Activated T-helper 1 cell treated with anti-CD3 and anti-CD28 coated beads, Interleukin-12 subunit alpha, Interleukin-12 subunit beta, Interleukin-2, Interleukin-4 antibody, amounts not matched to agents 30 ng/mL and 10 ng/mL and 1 ng/mL, durations not matched to agents 14 hours and 24 hours and 36 hours (primary cell): ENCODE data around the gene B4GALT1. TPM values are rescaled to one million over a fixed set of nuclear protein-coding genes. Genes with fewer than 3 reads are reported as not detected.
"Not testable (repeated sequence)": the region's sequence is repeated elsewhere in the genome, so short reads cannot be mapped to it uniquely, and the experiment has no call there.

ENCODE experiments used
- DNase-seq: peaks from one replicate; pipeline ENCODE4 v3.0.0; 2021; ENCODE audit warnings: low spot score
- H3K27ac Mint-ChIP-seq: one replicate; pipeline ENCODE4 v1.8.0; 2021; ENCODE audit warnings: mild to moderate bottlenecking, mixed read lengths
- H3K27me3 Mint-ChIP-seq: one replicate; pipeline ENCODE4 v1.8.0; 2022; ENCODE audit warnings: mild to moderate bottlenecking, moderate library complexity, mixed read lengths; ENCODE audit not compliant: insufficient read depth
- H3K36me3 Mint-ChIP-seq: one replicate; pipeline ENCODE4 v1.8.0; 2021; ENCODE audit warnings: low read depth, mixed read lengths
- H3K4me1 Mint-ChIP-seq: one replicate; pipeline ENCODE4 v1.8.0; 2021; ENCODE audit warnings: low read depth, mixed read lengths
- H3K4me3 Mint-ChIP-seq: one replicate; pipeline ENCODE4 v1.8.0; 2021; ENCODE audit warnings: mild to moderate bottlenecking, moderate library complexity, mixed read lengths
- H3K9me3 Mint-ChIP-seq: one replicate; pipeline ENCODE4 v1.8.0; 2021; ENCODE audit warnings: mixed read lengths
- intact Hi-C: fragments of 100-400 bp; cut with micrococcal nuclease; formaldehyde crosslinking; loops from one replicate; pipeline ENCODE4 v1.15.1; 2024
- total RNA-seq: library from RNA; stranded (reverse); gene quantifications from 2 replicates; pipeline ENCODE4 v1.2.3, GENCODE V29; 2022

B4GALT1 gene
- total RNA-seq, 1 donor from 2014 or later = 64.4 TPM

GRCh38 chr9:33164138-33164809 lies 2.9 kb downstream of the B4GALT1 start:
- Mint-ChIP-seq H3K27me3 (no peaks in the 10 kb centered on the region), H3K27ac (peak overlapping the region; percentile 76), H3K4me1 (peaks cover 87% of the 10 kb centered on the region), H3K9me3 (no peaks in the 10 kb centered on the region), H3K36me3 (peaks cover 22% of the 10 kb centered on the region), H3K4me3 (peak overlapping the region; percentile 79)
- intact Hi-C loops = no loop called here
- no peak for DNase-seq

DNA sequence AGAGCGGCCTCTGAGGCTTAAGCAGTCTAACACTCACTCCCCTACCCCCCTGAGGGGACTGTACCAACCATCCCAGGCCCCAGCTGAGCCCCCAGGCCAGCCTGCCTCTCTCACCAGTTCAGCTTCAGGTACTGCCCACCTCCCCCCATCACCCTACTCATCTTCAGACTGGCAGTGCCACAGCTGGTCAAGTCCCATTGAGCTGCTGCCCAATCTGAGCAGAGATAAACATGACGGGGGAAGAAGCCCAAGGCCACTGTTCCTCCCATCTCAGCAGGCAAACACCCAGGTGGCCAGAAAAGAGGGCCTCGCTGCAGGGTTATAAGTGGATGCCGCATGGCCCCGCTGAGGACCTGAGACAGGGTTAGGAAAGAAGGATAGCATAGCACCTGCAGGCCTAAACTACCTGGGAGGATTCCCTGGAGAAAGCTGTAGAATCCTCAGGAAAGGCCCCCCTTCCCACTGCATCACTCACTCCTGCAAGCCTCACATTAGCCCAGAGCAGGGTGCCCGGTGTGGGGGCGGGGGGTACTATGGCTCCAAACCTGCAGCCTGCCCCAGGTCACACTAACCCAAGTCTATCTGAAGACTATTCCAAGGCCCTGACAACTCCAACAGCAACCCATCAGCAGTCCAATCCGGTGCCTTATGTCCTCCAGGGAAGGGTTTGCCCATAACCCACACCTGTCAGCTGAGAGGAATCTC lies 3.6 kb downstream of the B4GALT1 start:
- H3K9me3 Mint-ChIP-seq = no peaks in the 10 kb centered on the region
- peaks cover 87% of the 10 kb centered on the region for H3K4me1 Mint-ChIP-seq
- DNase-seq = no peak
- peak overlapping the region; percentile 76 for H3K27ac Mint-ChIP-seq
- intact Hi-C loops = no loop called here
- no peaks in the 10 kb centered on the region for H3K27me3 Mint-ChIP-seq
- peak overlapping the region; percentile 79 for H3K4me3 Mint-ChIP-seq
- H3K36me3 Mint-ChIP-seq = peaks cover 24% of the 10 kb centered on the region

GRCh38 chr9:33162721-33163311 lies 4.3 kb downstream of the B4GALT1 start:
- Mint-ChIP-seq H3K9me3 (no peaks in the 10 kb centered on the region), H3K36me3 (peaks cover 24% of the 10 kb centered on the region), H3K27ac (peak overlapping the region; percentile 42), H3K4me1 (peaks cover 87% of the 10 kb centered on the region), H3K4me3 (peak overlapping the region; percentile 45), H3K27me3 (no peaks in the 10 kb centered on the region)
- intact Hi-C loops = no loop called here
- no peak for DNase-seq

DNA sequence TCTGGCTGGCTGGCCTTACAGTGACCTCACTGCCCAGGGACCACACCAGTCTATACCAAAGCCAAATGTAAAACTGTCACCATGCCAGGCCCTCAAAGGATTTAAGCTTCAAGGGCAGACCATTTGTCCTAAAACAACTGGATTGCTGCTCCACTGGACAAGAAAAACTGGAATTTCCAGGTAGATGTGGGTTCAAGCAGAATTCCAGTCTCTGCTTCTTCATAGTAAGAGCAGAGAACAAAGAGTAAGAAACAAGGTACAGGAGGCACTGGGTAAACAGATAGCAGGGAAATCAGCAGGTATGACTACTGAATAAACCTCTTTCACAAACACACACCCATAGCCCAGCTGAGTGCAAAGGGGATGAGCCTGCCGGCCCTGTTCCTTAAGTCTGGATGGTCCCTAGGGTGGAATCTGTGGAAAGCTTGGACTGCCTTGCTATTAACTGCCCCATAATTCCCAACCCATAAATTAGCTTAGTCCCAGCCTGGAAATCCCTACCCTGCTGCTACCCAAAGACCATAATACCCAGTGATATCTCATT lies 5.5 kb downstream of the B4GALT1 start:
- peaks cover 84% of the 10 kb centered on the region for H3K4me1 Mint-ChIP-seq
- no peaks in the 10 kb centered on the region for H3K9me3 Mint-ChIP-seq
- no peak for DNase-seq
- peak overlapping the region; percentile 82 for H3K4me3 Mint-ChIP-seq
- no peaks in the 10 kb centered on the region for H3K27me3 Mint-ChIP-seq
- intact Hi-C loops = no loop called here
- peak overlapping the region; percentile 96 for H3K27ac Mint-ChIP-seq
- H3K36me3 Mint-ChIP-seq = peaks cover 24% of the 10 kb centered on the region

GRCh38 chr9:33161011-33161588 lies 6.0 kb downstream of the B4GALT1 start:
- Mint-ChIP-seq H3K4me1 (peaks cover 84% of the 10 kb centered on the region), H3K36me3 (peaks cover 23% of the 10 kb centered on the region), H3K4me3 (peak overlapping the region; percentile 82), H3K27me3 (no peaks in the 10 kb centered on the region), H3K27ac (peak overlapping the region; percentile 96), H3K9me3 (no peaks in the 10 kb centered on the region)
- intact Hi-C loops = no loop called here
- DNase-seq = no peak

DNA sequence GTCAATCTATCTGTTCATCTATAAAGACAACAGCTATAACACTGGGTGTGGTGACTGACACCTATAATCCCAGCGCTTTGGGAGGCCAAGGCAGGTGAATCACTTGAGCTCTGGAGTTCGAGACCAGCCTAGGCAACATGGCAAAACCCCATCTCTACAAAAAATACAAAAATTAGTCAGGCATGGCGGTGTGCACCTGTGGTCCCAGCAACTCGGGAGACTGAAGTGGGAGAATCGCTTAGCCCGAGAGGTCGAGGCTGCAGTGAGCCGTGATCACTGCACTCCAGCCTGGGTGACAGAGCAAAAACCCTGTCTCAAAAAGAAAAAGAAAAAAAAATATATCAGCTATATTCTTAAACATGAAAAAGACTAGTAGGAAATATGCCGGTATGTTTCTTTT lies 6.7 kb downstream of the B4GALT1 start:
- peak overlapping the region; percentile 96 for H3K27ac Mint-ChIP-seq
- DNase-seq, intact Hi-C loops, H3K27me3 Mint-ChIP-seq, H3K9me3 Mint-ChIP-seq: not testable (repeated sequence)
- peaks cover 22% of the 10 kb centered on the region for H3K36me3 Mint-ChIP-seq
- H3K4me1 Mint-ChIP-seq = peaks cover 85% of the 10 kb centered on the region
- H3K4me3 Mint-ChIP-seq = peak overlapping the region; percentile 82

- H3K27ac Mint-ChIP-seq = peak overlapping the region; percentile 96
These were observed 7.4 kb downstream of the B4GALT1 start for GRCh38 chr9:33159777-33160127.

GRCh38 chr9:33158843-33159776 lies 8.0 kb downstream of the B4GALT1 start:
- peaks cover 19% of the 10 kb centered on the region for H3K36me3 Mint-ChIP-seq
- H3K9me3 Mint-ChIP-seq = no peaks in the 10 kb centered on the region
- H3K27me3 Mint-ChIP-seq = no peaks in the 10 kb centered on the region
- peaks cover 86% of the 10 kb centered on the region for H3K4me1 Mint-ChIP-seq
- DNase-seq = no peak
- peak overlapping the region; percentile 96 for H3K27ac Mint-ChIP-seq
- peak overlapping the region; percentile 82 for H3K4me3 Mint-ChIP-seq
- intact Hi-C loops = loop anchor here (1.0 to 2.0 kb wide), 4 partner anchors 8 to 132 kb away; partner anchors contain the start of gene B4GALT1

More at GRCh38 chr9:33159777-33160127, 7.4 kb downstream of the B4GALT1 start:
- Mint-ChIP-seq H3K9me3 (no peaks in the 10 kb centered on the region), H3K4me3 (peak overlapping the region; percentile 82), H3K4me1 (peaks cover 86% of the 10 kb centered on the region), H3K36me3 (peaks cover 21% of the 10 kb centered on the region), H3K27me3 (no peaks in the 10 kb centered on the region)
- intact Hi-C loops = loop anchor here (1.0 to 2.0 kb wide), 4 partner anchors 8 to 133 kb away; partner anchors contain the start of gene B4GALT1
- DNase-seq = peak; percentile 63

- Mint-ChIP-seq H3K27ac (peak overlapping the region; percentile 96), H3K27me3 (no peaks in the 10 kb centered on the region), H3K4me3 (peak overlapping the region; percentile 82), H3K9me3 (no peaks in the 10 kb centered on the region), H3K4me1 (peaks cover 86% of the 10 kb centered on the region), H3K36me3 (peaks cover 19% of the 10 kb centered on the region)
- intact Hi-C loops = loop anchor here (2.0 kb wide), 1 partner anchor 131 kb away; no protein-coding TSS in a partner anchor
- no peak for DNase-seq
These were observed 8.9 kb downstream of the B4GALT1 start for GRCh38 chr9:33157960-33158842.

GRCh38 chr9:33155393-33155792 lies 11.7 kb downstream of the B4GALT1 start:
- intact Hi-C loops = loop anchor here (1.0 to 2.0 kb wide), 2 partner anchors 8 to 13 kb away; no protein-coding TSS in a partner anchor
- Mint-ChIP-seq H3K4me3 (peak overlapping the region; percentile 16), H3K27me3 (peaks cover 2% of the 10 kb centered on the region), H3K27ac (peak overlapping the region; percentile 70), H3K4me1 (peaks cover 84% of the 10 kb centered on the region), H3K9me3 (no peaks in the 10 kb centered on the region), H3K36me3 (peaks cover 20% of the 10 kb centered on the region)
- DNase-seq = no peak

- peaks cover 77% of the 10 kb centered on the region for H3K4me1 Mint-ChIP-seq
- H3K36me3 Mint-ChIP-seq = peaks cover 20% of the 10 kb centered on the region
- H3K27me3 Mint-ChIP-seq = peaks cover 2% of the 10 kb centered on the region
- peak overlapping the region; percentile 45 for H3K27ac Mint-ChIP-seq
- no peak overlapping the region for H3K4me3 Mint-ChIP-seq
- intact Hi-C loops = loop anchor here (2.0 kb wide), 1 partner anchor 14 kb away; no protein-coding TSS in a partner anchor
- no peak for DNase-seq
- no peaks in the 10 kb centered on the region for H3K9me3 Mint-ChIP-seq
These were observed 12.8 kb downstream of the B4GALT1 start for GRCh38 chr9:33154371-33154770.
